Mesenchymal stem cell (in vitro differentiated cells and primary cell): ENCODE measurements around the gene GSN.

ENCODE experiments used
- DNase-seq: peaks from one replicate; pipeline ENCODE4 v3.0.0-alpha.2; 2013
- H2AFZ ChIP-seq: one replicate; pipeline ENCODE4 v1.6.1; 2013; ENCODE audit warnings: low read depth, mild to moderate bottlenecking, control low read depth, inconsistent platforms, low read length, moderate library complexity
- H2AK5ac ChIP-seq: 2 replicates; pipeline ENCODE4 v1.6.1; 2013; ENCODE audit warnings: low read length, moderate library complexity, mild to moderate bottlenecking, inconsistent platforms; ENCODE audit not compliant: severe bottlenecking
- H2BK120ac ChIP-seq: one replicate; pipeline ENCODE4 v1.6.1; 2013; ENCODE audit warnings: low read depth, mild to moderate bottlenecking, inconsistent platforms, low read length, moderate library complexity
- H2BK12ac ChIP-seq, 2 experiments: one replicate each; pipeline ENCODE4 v1.6.1; 2013; ENCODE audit warnings: inconsistent platforms in 2 of 2, low read length in 2 of 2, mild to moderate bottlenecking in 2 of 2, moderate library complexity in 2 of 2, control low read depth in 1 of 2
- H2BK15ac ChIP-seq: one replicate; pipeline ENCODE4 v1.6.1; 2013; ENCODE audit warnings: mild to moderate bottlenecking, low read depth, inconsistent platforms; ENCODE audit not compliant: poor library complexity, severe bottlenecking
- H2BK5ac ChIP-seq: 2 replicates; pipeline ENCODE4 v1.6.1; 2013; ENCODE audit warnings: low read depth, mild to moderate bottlenecking, low read length, control low read depth, inconsistent platforms; ENCODE audit not compliant: poor library complexity, severe bottlenecking
- H3K14ac ChIP-seq, 2 experiments: one replicate each; pipeline ENCODE4 v1.6.1; 2013; ENCODE audit warnings: inconsistent platforms in 2 of 2, low read length in 2 of 2, control low read depth in 1 of 2, mild to moderate bottlenecking in 1 of 2, moderate library complexity in 1 of 2
- H3K18ac ChIP-seq, 2 experiments: one replicate each; pipeline ENCODE4 v1.6.1; 2013; ENCODE audit warnings: inconsistent platforms in 2 of 2, low read length in 2 of 2, control low read depth in 1 of 2, low read depth in 1 of 2, mild to moderate bottlenecking in 1 of 2
- H3K23ac ChIP-seq, 2 experiments: one replicate each; pipeline ENCODE4 v1.6.1; 2013; ENCODE audit warnings: inconsistent platforms in 2 of 2, low read length in 2 of 2, mild to moderate bottlenecking in 2 of 2, moderate library complexity in 2 of 2, control low read depth in 1 of 2
- H3K27ac ChIP-seq: 2 replicates; pipeline ENCODE4 v1.5.1; 2013; ENCODE audit warnings: mild to moderate bottlenecking, moderate library complexity, low read length, control low read depth, inconsistent platforms; ENCODE audit not compliant: poor library complexity, severe bottlenecking
- H3K27me3 ChIP-seq, 2 experiments: 2 replicates each; pipeline versions ENCODE4 v1.6.1 to v1.7.0; 2013; ENCODE audit warnings: low read length in 2 of 2, mild to moderate bottlenecking in 2 of 2, moderate library complexity in 2 of 2, control low read depth in 1 of 2, inconsistent platforms in 1 of 2; ENCODE audit not compliant: control insufficient read depth in 1 of 2, insufficient read depth in 1 of 2
- H3K36me3 ChIP-seq, 2 experiments: 2 replicates each; pipeline versions ENCODE4 v1.6.1 to v1.7.0; 2013; ENCODE audit warnings: low read length in 2 of 2, control low read depth in 1 of 2, inconsistent platforms in 1 of 2, low read depth in 1 of 2, mild to moderate bottlenecking in 1 of 2; ENCODE audit not compliant: insufficient read depth in 2 of 2, control insufficient read depth in 1 of 2
- H3K4ac ChIP-seq, 2 experiments: one replicate each; pipeline ENCODE4 v1.6.1; 2013; ENCODE audit warnings: inconsistent platforms in 2 of 2, low read length in 2 of 2, mild to moderate bottlenecking in 2 of 2, moderate library complexity in 2 of 2, control low read depth in 1 of 2, low read depth in 1 of 2
- H3K4me1 ChIP-seq: 2 replicates; pipeline ENCODE4 v1.6.1; 2013; ENCODE audit warnings: low read depth, low read length, control low read depth; ENCODE audit not compliant: control insufficient read depth, insufficient read depth
- H3K4me2 ChIP-seq: 2 replicates; pipeline ENCODE4 v1.6.1; 2013; ENCODE audit warnings: low read length, mild to moderate bottlenecking, inconsistent platforms; ENCODE audit not compliant: poor library complexity, severe bottlenecking
- H3K4me3 ChIP-seq, 2 experiments: 2 replicates each; pipeline versions ENCODE4 v1.5.1 to v1.7.0; 2013; ENCODE audit warnings: low read length in 2 of 2, mild to moderate bottlenecking in 2 of 2, control low read depth in 1 of 2, low read depth in 1 of 2; ENCODE audit not compliant: insufficient read depth in 1 of 2
- H3K79me1 ChIP-seq: replicated peaks from 2 replicates; pipeline ENCODE4 v1.6.1; 2013; ENCODE audit warnings: mild to moderate bottlenecking, control low read depth, low read length, inconsistent platforms; ENCODE audit not compliant: poor library complexity, severe bottlenecking
- H3K9ac ChIP-seq: 2 replicates; pipeline ENCODE4 v1.7.0; 2013; ENCODE audit warnings: mild to moderate bottlenecking, low read length, moderate library complexity
- H3K9me3 ChIP-seq: 2 replicates; pipeline ENCODE4 v1.7.0; 2013; ENCODE audit warnings: mild to moderate bottlenecking, low read length; ENCODE audit not compliant: control insufficient read depth
- H4K8ac ChIP-seq: one replicate; pipeline ENCODE4 v1.6.1; 2013; ENCODE audit warnings: inconsistent platforms, mild to moderate bottlenecking, low read length, moderate library complexity
- H4K91ac ChIP-seq: one replicate; pipeline ENCODE4 v1.6.1; 2013; ENCODE audit warnings: mild to moderate bottlenecking, low read length, inconsistent platforms
- WGBS: methylation state at CpG from one replicate; pipeline ENCODE4 v1.1.7; 2013; ENCODE audit warnings: mixed read lengths; 5-methylcytosine and 5-hydroxymethylcytosine counted together

Gene GSN

GRCh38 chr9:121372239-121373010, 104.5 kb downstream of the GSN start:
- peak; percentile 53 for DNase-seq
- Histone ChIP-seq H2AK5ac (no peak overlapping the region), H4K8ac (peak overlapping the region; percentile 24), H3K79me1 (no peaks in the 10 kb centered on the region), H3K9ac (peak overlapping the region; percentile 70), H3K27ac (no peak overlapping the region), H3K4me3 (no peak overlapping the region), H2BK15ac (no peak overlapping the region), H3K14ac (peak overlapping the region in 1 of 2 experiments; percentile 64), H2AFZ (no peak overlapping the region), H3K4ac (peak overlapping the region; percentile 55 to 83), H2BK12ac (peak overlapping the region; percentile 6 to 90), H2BK120ac (no peak overlapping the region), H2BK5ac (no peak overlapping the region), H4K91ac (peak overlapping the region; percentile 30), H3K27me3 (no peaks in the 10 kb centered on the region), H3K4me2 (no peak overlapping the region), H3K4me1 (peaks cover 8% of the 10 kb centered on the region), H3K18ac (peak overlapping the region; percentile 64 to 77), H3K36me3 (no peaks in the 10 kb centered on the region), H3K9me3 (no peaks in the 10 kb centered on the region), H3K23ac (no peak overlapping the region)
- 86% methylated on average over 5 of the region's 6 CpGs for WGBS

GRCh38 chr9:121373011-121373729, 105.2 kb downstream of the GSN start:
- no peak overlapping the region for H3K4me2 ChIP-seq
- no peaks in the 10 kb centered on the region for H3K27me3 ChIP-seq
- H3K79me1 ChIP-seq: no peaks in the 10 kb centered on the region
- H3K14ac ChIP-seq: no peak overlapping the region
- no peak overlapping the region for H2AK5ac ChIP-seq
- peak overlapping the region in 1 of 2 experiments; percentile 48 for H3K4me3 ChIP-seq
- H3K18ac ChIP-seq: peak overlapping the region in 1 of 2 experiments; percentile 77
- H2BK12ac ChIP-seq: no peak overlapping the region
- peak overlapping the region in 1 of 2 experiments; percentile 41 for H3K4ac ChIP-seq
- H2BK15ac ChIP-seq: no peak overlapping the region
- H3K4me1 ChIP-seq: peaks cover 8% of the 10 kb centered on the region
- H3K9me3 ChIP-seq: no peaks in the 10 kb centered on the region
- no peak overlapping the region for H4K91ac ChIP-seq
- no peak overlapping the region for H3K27ac ChIP-seq
- H3K36me3 ChIP-seq: no peaks in the 10 kb centered on the region
- H3K23ac ChIP-seq: no peak overlapping the region
- H2BK120ac ChIP-seq: no peak overlapping the region
- 37% methylated on average over 4 of the region's 5 CpGs for WGBS
- DNase-seq: peak; percentile 74
- no peak overlapping the region for H2BK5ac ChIP-seq
- no peak overlapping the region for H2AFZ ChIP-seq
- no peak overlapping the region for H4K8ac ChIP-seq
- H3K9ac ChIP-seq: peak overlapping the region; percentile 70

DNA sequence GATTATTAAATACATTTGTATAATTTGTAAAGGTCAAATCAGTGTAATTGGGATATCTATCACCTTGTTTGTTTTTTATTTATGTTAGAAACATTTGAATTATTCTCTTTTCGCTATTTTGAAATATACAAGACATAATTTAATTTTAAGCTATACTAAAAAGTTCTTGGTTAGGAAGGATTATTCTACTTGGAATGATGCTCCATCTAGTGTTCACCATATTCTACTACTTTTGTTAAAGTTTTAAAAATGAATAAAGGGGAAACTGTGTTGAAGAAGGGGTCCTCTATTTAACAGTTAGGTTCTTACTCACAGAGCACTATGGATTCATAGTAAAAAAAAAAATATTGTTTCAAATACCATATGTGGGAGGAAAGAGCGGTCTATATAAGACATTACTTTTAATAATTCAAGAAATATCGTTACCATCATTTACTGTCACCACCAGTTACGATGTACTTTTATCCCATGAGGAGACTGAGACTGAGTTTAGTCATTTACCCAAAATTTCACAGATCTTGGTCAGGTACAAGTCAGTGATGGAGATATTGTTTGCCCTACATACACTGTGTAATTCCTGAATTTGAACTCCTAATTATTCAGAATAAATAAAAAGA, 108.4 kb downstream of the GSN start:
- Histone ChIP-seq H4K91ac (no peak overlapping the region), H3K4me3 (no peak overlapping the region), H2BK12ac (no peak overlapping the region), H2AFZ (no peak overlapping the region), H3K36me3 (no peaks in the 10 kb centered on the region), H3K4ac (no peak overlapping the region), H2BK5ac (no peak overlapping the region), H3K27me3 (no peaks in the 10 kb centered on the region), H3K4me2 (no peak overlapping the region), H3K18ac (no peak overlapping the region), H2AK5ac (no peak overlapping the region), H3K9me3 (no peaks in the 10 kb centered on the region), H3K27ac (no peak overlapping the region), H3K9ac (no peak overlapping the region), H3K79me1 (no peaks in the 10 kb centered on the region), H3K23ac (no peak overlapping the region), H3K14ac (no peak overlapping the region), H2BK120ac (no peak overlapping the region), H2BK15ac (no peak overlapping the region), H3K4me1 (no peaks in the 10 kb centered on the region), H4K8ac (no peak overlapping the region)
- 100% methylated on average over 1 of the region's 4 CpGs for WGBS
- DNase-seq: peak; percentile 37

DNA sequence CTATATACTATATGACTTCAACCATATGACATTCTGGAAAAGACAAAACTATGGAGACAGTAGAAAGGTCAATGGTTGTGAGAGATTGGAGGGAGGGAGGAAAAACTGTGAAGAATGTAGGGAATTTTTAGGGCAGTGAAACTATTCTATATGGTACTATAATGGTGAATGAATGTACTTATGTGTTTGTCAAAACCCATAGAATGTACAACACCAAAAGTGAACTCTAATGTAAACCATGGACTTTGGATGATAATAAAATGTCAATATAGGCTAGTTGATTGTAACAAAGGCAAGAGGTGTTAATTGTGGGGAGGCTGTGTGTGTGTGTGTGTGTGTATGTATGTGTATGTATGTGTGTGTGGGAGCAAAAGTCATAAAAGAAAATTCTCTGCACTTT, 112.9 kb downstream of the GSN start:
- Histone ChIP-seq H2BK15ac (no peak overlapping the region), H3K14ac (no peak overlapping the region), H3K27me3 (no peaks in the 10 kb centered on the region), H3K18ac (no peak overlapping the region), H2BK12ac (no peak overlapping the region), H2AFZ (no peak overlapping the region), H3K36me3 (no peaks in the 10 kb centered on the region), H4K8ac (no peak overlapping the region), H2BK5ac (no peak overlapping the region), H3K9me3 (no peaks in the 10 kb centered on the region), H3K27ac (no peak overlapping the region), H2AK5ac (no peak overlapping the region), H3K23ac (no peak overlapping the region), H3K4me3 (no peak overlapping the region), H3K79me1 (no peaks in the 10 kb centered on the region), H3K4me2 (no peak overlapping the region), H2BK120ac (no peak overlapping the region), H3K4me1 (no peaks in the 10 kb centered on the region), H4K91ac (no peak overlapping the region), H3K9ac (no peak overlapping the region), H3K4ac (no peak overlapping the region)
- DNase-seq: no peak
